ENCODE measurements around the gene SF3B3. TPM values are rescaled to one million over a fixed set of nuclear protein-coding genes. Genes with fewer than 3 reads are reported as not detected.
A peak's percentile ranks its signal among the peaks of the same experiment; 100 is the strongest.

SF3B3 gene
- total and polyA plus RNA-seq, 2 of the 13 experiments (the other 11 are each of a cell fraction or from before 2014, with no cell fraction given) = 157 to 500 TPM

- TF ChIP-seq ZNF564 (CRISPR knock-in tag; IDR thresholded peaks at IDR 0.05) (peak; percentile 49; the same call in 1 of the 2 replicates), ZFP36L1 (CRISPR knock-in tag; IDR thresholded peaks at IDR 0.05) (peak; percentile 20; the same call in 1 of the 2 replicates), MAFK (conservative IDR thresholded peaks at IDR 0.05 in 1 of 2, IDR thresholded peaks at IDR 0.05 in 1 of 2; ENCODE audit: low read length in 2 of 2) (no peak), ZBTB14 (CRISPR knock-in tag; IDR thresholded peaks at IDR 0.05) (no peak), BCL3 (CRISPR knock-in tag; IDR thresholded peaks at IDR 0.05) (no peak; the same call in 1 of the 2 replicates), AKNA (CRISPR knock-in tag; IDR thresholded peaks at IDR 0.05; ENCODE audit: borderline replicate concordance) (no peak), ZNF496 (CRISPR knock-in tag; IDR thresholded peaks at IDR 0.05; ENCODE audit: insufficient replicate concordance) (no peak), NRL (CRISPR knock-in tag; IDR thresholded peaks at IDR 0.05; ENCODE audit: borderline replicate concordance) (peak; percentile 32; the same call in 1 of the 2 replicates), ZNF354B (CRISPR knock-in tag; IDR thresholded peaks at IDR 0.05) (no peak), ZNF639 (CRISPR knock-in tag; conservative IDR thresholded peaks at IDR 0.05) (peak; percentile 59), SSRP1 (CRISPR knock-in tag; IDR thresholded peaks at IDR 0.05) (peak; percentile 34; the same call in 1 of the 2 replicates), ZNF546 (CRISPR knock-in tag; conservative IDR thresholded peaks at IDR 0.05) (peak; percentile 89), ZMYM2 (CRISPR knock-in tag; IDR thresholded peaks at IDR 0.05) (0 out of 2 replicates have a peak, but pooled peaks have one; percentile 5), MXD1 (CRISPR knock-in tag; IDR thresholded peaks at IDR 0.05) (peak; percentile 86), SOX13 (IDR thresholded peaks at IDR 0.05) (no peak), SOX13 (CRISPR knock-in tag; conservative IDR thresholded peaks at IDR 0.05 in 1 of 2, IDR thresholded peaks at IDR 0.05 in 1 of 2) (peak; percentile 12 to 16; a peak in 1 of 4 replicates)
Measured at GRCh38 chr16:70523743-70524398, at the start of gene SF3B3 (continued).
